Measurements from ENCODE around the gene RAC3. TPM values are rescaled to one million over a fixed set of nuclear protein-coding genes. Genes with fewer than 3 reads are reported as not detected.

Gene RAC3
- polyA plus RNA-seq, 1 donor (not counting 4 experiments of a cell fraction or from before 2014, with no cell fraction given), result 12.3 TPM

DNA sequence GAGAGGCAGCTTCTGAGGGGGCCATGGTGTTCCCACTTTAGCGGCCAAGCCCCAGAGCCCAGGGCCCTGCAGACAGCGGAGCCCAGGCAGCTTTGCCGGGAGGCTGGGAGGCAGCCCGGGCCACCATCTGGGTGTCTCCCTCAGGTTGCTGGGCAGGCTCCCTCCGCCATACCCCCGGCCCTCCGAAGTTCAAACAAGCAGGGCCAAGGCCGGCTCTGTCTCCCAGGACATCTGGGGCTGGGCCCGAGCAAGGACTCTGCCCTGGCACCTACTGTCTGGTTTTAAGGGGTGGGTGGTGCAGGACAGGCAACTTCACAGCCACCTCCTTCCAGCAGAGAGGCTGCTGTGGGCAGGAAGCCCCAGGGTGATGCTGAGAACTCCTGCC lies 31.5 kb downstream of the RAC3 start:
- dilution Hi-C loops (cut with MboI; ENCODE audit: extremely low pct_ligation_motif_present, low sequenced_read_pairs), result no loop called here
- TF ChIP-seq, protein P1, sequence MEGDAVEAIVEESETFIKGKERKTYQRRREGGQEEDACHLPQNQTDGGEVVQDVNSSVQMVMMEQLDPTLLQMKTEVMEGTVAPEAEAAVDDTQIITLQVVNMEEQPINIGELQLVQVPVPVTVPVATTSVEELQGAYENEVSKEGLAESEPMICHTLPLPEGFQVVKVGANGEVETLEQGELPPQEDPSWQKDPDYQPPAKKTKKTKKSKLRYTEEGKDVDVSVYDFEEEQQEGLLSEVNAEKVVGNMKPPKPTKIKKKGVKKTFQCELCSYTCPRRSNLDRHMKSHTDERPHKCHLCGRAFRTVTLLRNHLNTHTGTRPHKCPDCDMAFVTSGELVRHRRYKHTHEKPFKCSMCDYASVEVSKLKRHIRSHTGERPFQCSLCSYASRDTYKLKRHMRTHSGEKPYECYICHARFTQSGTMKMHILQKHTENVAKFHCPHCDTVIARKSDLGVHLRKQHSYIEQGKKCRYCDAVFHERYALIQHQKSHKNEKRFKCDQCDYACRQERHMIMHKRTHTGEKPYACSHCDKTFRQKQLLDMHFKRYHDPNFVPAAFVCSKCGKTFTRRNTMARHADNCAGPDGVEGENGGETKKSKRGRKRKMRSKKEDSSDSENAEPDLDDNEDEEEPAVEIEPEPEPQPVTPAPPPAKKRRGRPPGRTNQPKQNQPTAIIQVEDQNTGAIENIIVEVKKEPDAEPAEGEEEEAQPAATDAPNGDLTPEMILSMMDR (optimal IDR thresholded peaks at IDR 0.05 in 1 of 3, IDR thresholded peaks at IDR 0.05 in 1 of 3, conservative IDR thresholded peaks at IDR 0.05 in 1 of 3; ENCODE audit: extremely low read depth in 1 of 3, insufficient read depth in 2 of 3, low read length in 3 of 3), result no peak
- no peak for TF ChIP-seq EZH2 (IDR thresholded peaks at IDR 0.05; ENCODE audit: low read length)
- no peak overlapping the region for H3K4me3 ChIP-seq (ENCODE audit: control insufficient read depth in 2 of 3, extremely low read depth in 1 of 3, insufficient read depth in 2 of 3, low read depth in 1 of 3, low read length in 3 of 3)
- no peaks in the 10 kb centered on the region for H3K27me3 ChIP-seq (ENCODE audit: control insufficient read depth, extremely low read depth, insufficient read depth, low read length)
- no peak overlapping the region for H3K27ac ChIP-seq (ENCODE audit: control insufficient read depth, insufficient read depth, low read length)
- no peak overlapping the region for H3K4me2 ChIP-seq (ENCODE audit: control insufficient read depth, extremely low read depth, insufficient read depth, low read depth, low read length)
- peaks cover 20% of the 10 kb centered on the region for H3K79me2 ChIP-seq (ENCODE audit: control insufficient read depth, insufficient read depth, low read length)
- H3K9me3 ChIP-seq (ENCODE audit: control insufficient read depth, low read depth, low read length), result no peaks in the 10 kb centered on the region
- no peak for DNase-seq (ENCODE audit: low read depth, low spot score)
- H3K36me3 ChIP-seq (ENCODE audit: control insufficient read depth in 2 of 2, extremely low read depth in 1 of 2, insufficient read depth in 2 of 2, low read length in 2 of 2), result peaks cover 18 to 30% of the 10 kb centered on the region in 2 experiments
- no peak for FAIRE-seq
- H3K4me1 ChIP-seq (ENCODE audit: control insufficient read depth, extremely low read depth, insufficient read depth, low read length), result peaks cover 13% of the 10 kb centered on the region
- H4K20me1 ChIP-seq (ENCODE audit: control insufficient read depth, extremely low read depth, insufficient read depth, low read length), result peaks cover 9% of the 10 kb centered on the region
- no peak overlapping the region for H3K9ac ChIP-seq (ENCODE audit: control insufficient read depth, extremely low read depth, insufficient read depth, low read length)
- no peak overlapping the region for H2AFZ ChIP-seq (ENCODE audit: control insufficient read depth, low read length)
- H3K9me1 ChIP-seq (ENCODE audit: control insufficient read depth, extremely low read depth, insufficient read depth, low read length), result no peaks in the 10 kb centered on the region

DNA sequence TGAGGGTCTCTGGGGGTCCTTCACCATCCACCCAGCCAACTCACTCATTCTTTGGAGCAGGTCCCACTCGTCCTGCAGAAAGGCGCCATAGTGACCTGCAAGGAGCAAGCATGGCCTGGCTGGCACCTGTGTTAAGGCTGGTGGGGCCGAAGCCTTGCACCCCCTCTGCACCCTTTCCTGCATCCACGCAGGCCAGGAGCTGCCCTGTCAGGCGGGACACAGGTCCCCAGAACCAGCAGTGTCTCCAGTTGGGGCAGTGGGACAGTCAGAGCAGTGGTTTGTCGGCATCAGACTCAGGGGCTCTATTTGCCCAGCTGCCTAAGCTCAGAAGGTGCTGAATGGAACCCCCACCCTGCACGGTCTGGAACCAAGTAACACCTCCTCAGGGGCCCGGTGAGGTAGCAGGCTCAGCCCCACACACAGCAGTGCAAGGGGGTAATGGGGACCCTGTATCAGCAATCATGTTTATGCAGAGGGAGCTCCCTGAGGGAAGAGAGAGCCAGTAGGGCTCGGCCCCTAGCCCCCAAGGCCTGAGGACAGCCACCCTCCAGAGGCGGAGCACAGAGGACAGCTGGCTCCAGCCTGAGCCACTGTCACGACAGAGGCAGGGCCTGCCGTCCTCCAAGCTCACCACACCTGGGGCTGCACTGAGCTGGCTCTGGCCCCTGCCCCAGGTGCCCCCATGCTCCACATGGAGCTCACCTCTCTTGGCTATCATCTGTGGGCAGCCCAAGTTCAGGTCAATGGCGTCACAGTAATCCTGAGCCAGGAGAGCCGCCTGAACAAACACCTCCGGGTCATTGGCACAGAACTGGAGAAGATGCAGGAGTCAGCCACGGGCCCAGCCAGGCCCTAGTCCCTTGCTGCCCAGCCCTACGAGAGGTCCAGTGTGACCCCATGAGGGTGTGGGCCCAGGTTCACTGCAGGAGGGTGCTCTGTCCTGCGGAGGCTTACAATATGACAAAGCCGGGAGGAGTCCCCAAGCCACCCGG lies 32.2 kb downstream of the RAC3 start:
- peaks cover 18 to 27% of the 10 kb centered on the region in 2 experiments for H3K36me3 ChIP-seq (ENCODE audit: control insufficient read depth in 2 of 2, extremely low read depth in 1 of 2, insufficient read depth in 2 of 2, low read length in 2 of 2)
- no peaks in the 10 kb centered on the region for H3K9me1 ChIP-seq (ENCODE audit: control insufficient read depth, extremely low read depth, insufficient read depth, low read length)
- DNase-seq (ENCODE audit: low read depth, low spot score) (no peak), FAIRE-seq (no peak)
- H3K4me1 ChIP-seq (ENCODE audit: control insufficient read depth, extremely low read depth, insufficient read depth, low read length), result peaks cover 13% of the 10 kb centered on the region
- peaks cover 20% of the 10 kb centered on the region for H3K79me2 ChIP-seq (ENCODE audit: control insufficient read depth, insufficient read depth, low read length)
- dilution Hi-C loops (cut with MboI; ENCODE audit: extremely low pct_ligation_motif_present, low sequenced_read_pairs), result no loop called here
- H3K9me3 ChIP-seq (ENCODE audit: control insufficient read depth, low read depth, low read length), result no peaks in the 10 kb centered on the region
- peaks cover 9% of the 10 kb centered on the region for H4K20me1 ChIP-seq (ENCODE audit: control insufficient read depth, extremely low read depth, insufficient read depth, low read length)
- H3K4me3 ChIP-seq (ENCODE audit: control insufficient read depth in 2 of 3, extremely low read depth in 1 of 3, insufficient read depth in 2 of 3, low read depth in 1 of 3, low read length in 3 of 3), result no peak overlapping the region
- no peak overlapping the region for H3K27ac ChIP-seq (ENCODE audit: control insufficient read depth, insufficient read depth, low read length)
- H3K4me2 ChIP-seq (ENCODE audit: control insufficient read depth, extremely low read depth, insufficient read depth, low read depth, low read length), result peak overlapping the region; percentile 93
- peak overlapping the region; percentile 83 for H3K9ac ChIP-seq (ENCODE audit: control insufficient read depth, extremely low read depth, insufficient read depth, low read length)
- H2AFZ ChIP-seq (ENCODE audit: control insufficient read depth, low read length), result no peak overlapping the region
- TF ChIP-seq, protein P1 (optimal IDR thresholded peaks at IDR 0.05 in 1 of 3, IDR thresholded peaks at IDR 0.05 in 1 of 3, conservative IDR thresholded peaks at IDR 0.05 in 1 of 3; ENCODE audit: extremely low read depth in 1 of 3, insufficient read depth in 2 of 3, low read length in 3 of 3), result no peak
- no peak for TF ChIP-seq EZH2 (IDR thresholded peaks at IDR 0.05; ENCODE audit: low read length)
- no peaks in the 10 kb centered on the region for H3K27me3 ChIP-seq (ENCODE audit: control insufficient read depth, extremely low read depth, insufficient read depth, low read length)
